NCI-H187 treated with DMSO at 0.1 percent for 48 hours (cell line): Measurements from ENCODE around the gene CHTF8.

Experiments
- DNase-seq: peaks from one replicate; lab custom pipeline; 2025; lab: John Stamatoyannopoulos, UW

The CHTF8 gene

GRCh38 chr16:69084289-69084688 is 48.1 kb downstream of the CHTF8 start:
- DNase-seq: no peak

GRCh38 chr16:69083306-69083941 is 49.0 kb downstream of the CHTF8 start:
- DNase-seq: no peak

DNA sequence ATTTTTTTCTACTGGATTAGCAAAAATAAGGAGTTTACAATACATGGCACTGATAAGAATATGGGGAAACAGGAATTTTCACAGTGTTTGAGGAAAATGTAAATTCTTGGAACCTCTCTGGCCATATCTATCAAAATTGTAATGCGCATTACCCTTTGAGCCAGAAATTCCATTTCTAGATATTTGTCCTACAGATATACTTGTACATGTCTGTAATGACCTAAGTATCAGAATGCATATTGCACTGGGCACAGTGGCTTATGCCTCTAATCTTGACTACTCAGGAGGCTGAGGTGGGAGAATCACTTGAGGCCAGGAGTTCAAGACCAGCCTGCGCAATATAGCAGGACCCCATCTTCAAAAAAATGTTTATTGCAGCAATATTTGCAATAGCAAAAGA is 52.7 kb downstream of the CHTF8 start:
- no peak for DNase-seq

DNA sequence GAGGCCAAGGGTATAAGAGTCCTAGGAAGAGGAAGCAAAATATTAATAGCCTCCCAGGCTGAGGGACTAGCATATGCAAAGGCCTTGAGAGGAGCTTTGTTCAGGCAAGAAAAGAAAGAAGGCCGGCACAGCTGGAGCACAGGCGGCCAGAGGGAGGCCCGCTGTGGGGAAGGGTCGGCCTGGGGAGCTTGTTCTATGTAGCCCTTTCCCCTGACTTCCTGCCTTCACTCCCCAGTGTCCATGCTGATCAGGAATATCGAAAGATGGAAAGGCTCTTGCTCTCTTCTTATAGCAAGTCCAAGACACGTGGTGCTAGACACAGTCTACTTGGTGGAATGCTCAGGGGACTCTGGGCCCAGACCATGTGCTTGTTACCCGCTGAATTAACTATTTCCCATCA is 54.3 kb downstream of the CHTF8 start:
- no peak for DNase-seq

- DNase-seq: no peak
These were observed 55.1 kb downstream of the CHTF8 start for GRCh38 chr16:69077251-69077650.

DNA sequence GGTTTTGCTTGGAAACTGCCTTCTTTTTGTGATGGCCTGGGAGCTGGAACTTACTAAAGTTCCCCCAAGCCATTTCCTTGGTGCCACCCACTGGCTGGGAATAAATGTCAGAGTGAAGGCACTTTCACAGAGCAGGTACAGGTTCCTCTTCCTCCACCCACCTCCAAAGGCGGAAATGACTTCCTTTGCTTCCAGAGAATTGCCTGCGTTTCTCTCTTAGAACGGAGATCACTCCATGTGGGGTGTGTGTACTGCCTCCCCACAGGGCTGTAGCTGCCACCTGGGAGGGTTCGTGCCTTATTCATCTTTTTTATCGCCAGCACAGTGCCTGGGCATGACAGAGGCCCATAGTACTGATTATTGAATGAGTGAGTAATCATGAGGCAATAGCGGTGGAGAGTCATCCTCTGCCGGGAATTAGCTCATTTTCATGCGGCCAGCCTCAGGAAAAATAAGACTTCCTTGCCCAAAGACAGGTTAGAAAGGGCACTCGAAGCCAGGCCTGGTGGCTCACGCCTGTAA is 59.1 kb downstream of the CHTF8 start:
- no peak for DNase-seq

DNA sequence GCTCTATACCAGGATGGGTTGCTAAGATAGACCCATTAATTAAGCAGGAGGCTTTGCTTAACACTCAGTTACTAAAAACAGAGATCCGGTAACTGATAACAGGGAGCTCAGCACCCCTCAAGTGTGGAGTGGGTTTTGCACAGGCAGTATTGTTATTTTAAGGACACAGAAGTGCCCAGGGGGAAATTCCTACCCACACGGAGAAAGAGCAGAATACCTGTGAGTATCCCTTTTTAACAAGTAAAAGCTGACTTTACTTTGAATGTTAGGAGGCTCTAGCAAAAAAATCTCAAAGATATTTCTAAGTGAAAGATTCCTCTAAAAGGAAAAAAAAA is 59.8 kb downstream of the CHTF8 start:
- no peak for DNase-seq

DNA sequence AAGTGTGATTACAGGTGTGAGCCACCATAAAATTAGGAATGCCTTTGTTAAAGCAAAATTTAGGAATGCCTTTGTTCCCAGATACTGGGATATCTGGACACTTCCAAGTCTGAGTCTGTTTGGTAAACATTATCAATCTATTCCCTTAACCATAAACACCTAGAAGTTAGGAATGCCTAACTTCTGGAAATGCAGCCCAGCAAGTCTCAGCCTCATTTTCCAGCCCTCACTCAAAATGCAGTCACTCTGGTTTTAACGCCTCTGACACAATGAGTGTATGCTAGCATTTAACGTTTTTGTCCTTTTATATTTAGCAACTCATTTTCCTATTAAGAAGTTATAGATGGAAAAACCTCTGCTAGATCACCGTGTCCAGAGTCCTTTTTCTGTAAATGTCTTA is 61.4 kb downstream of the CHTF8 start:
- no peak for DNase-seq

GRCh38 chr16:69069504-69069903 is 62.9 kb downstream of the CHTF8 start:
- no peak for DNase-seq
